ENCODE results near the gene UST.
"Not testable (repeated sequence)": the region's sequence is repeated elsewhere in the genome, so short reads cannot be mapped to it uniquely, and the experiment has no call there.

UST gene

GRCh38 chr6:149084808-149085556 lies 338.2 kb downstream of the UST start:
- DNase-seq (ENCODE audit: low spot score) = no peak

DNA sequence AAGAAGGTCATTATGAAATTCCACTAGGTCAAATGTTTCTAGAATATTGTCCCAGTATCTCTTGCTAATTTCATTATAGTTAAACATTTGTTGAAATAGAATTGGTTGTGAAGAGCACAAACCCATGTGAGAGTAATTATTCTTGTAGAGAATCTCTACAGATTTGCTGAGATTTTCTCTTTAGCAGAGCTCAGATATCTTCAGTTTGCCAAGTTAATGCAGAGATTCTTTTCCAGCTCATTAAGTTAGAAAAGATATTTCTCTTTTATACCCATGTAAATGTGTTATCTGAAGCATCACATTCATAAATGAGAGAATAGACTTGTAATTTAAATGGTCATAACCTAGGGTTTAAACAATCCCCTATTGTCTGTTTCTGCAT lies 338.7 kb downstream of the UST start:
- DNase-seq (ENCODE audit: low spot score) = no peak

- no peak for DNase-seq (ENCODE audit: low spot score)
Measured at GRCh38 chr6:149086363-149086762, 339.5 kb downstream of the UST start.

DNA sequence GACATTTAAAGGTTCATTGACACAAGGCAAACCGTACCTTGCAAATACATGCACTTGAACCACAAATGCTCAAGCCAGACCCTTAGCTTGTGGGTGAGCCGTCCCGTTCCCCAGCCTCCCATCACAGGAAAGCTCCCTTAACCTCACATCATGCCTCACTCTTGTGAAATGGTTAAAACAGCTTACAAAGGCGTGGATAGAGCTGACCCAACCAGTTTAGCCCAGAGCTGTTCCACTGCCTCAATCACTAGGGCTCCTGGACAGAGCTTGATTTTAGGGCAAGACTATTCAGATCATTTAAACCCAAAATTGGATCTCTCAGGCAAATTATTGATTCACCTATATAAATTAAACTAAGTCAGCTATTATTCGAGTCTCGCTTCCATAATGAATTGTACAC lies 341.1 kb downstream of the UST start:
- DNase-seq (ENCODE audit: low spot score) = no peak

DNA sequence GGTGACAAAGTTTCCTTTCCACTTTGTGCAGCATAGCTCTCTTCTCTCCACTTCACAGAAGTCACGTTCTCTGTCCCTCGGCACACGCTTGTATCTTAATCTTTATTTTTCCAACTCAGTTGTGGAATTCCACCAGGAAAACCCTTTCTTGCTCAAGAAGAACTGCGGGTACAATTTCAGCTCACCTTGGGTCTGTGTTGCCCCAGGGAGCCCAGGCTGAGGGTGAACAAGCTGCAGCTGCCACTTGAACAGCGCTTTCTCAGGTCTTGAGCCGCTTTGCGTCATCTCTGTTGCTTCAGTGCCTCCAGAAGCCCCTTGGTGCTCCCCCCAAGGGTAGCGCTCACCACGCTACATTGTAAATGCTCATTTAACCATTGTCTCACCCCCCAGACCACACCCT lies 341.5 kb downstream of the UST start:
- DNase-seq (ENCODE audit: low spot score) = no peak

GRCh38 chr6:149089510-149089909 lies 342.7 kb downstream of the UST start:
- DNase-seq (ENCODE audit: low spot score) = no peak

DNA sequence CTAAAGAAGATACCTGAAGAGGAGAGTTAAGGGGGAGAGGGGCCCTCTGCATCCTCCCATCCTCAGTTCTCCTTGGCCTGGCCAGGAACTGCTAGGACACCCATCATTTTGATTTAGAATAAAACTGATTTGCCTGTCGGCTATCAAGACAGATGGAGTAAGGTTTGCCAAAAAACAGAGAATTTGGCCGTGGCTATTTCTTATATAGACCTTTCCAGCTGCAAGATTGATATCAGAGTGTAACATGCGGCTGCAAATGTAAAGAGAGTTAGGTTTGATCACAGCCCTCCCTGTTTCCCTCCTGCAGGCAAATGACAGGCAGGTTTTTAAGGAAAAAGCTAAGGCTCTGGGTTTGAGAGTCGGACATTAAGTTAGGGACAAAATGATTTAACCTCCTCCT lies 344.1 kb downstream of the UST start:
- DNase-seq (ENCODE audit: low spot score) = no peak

DNA sequence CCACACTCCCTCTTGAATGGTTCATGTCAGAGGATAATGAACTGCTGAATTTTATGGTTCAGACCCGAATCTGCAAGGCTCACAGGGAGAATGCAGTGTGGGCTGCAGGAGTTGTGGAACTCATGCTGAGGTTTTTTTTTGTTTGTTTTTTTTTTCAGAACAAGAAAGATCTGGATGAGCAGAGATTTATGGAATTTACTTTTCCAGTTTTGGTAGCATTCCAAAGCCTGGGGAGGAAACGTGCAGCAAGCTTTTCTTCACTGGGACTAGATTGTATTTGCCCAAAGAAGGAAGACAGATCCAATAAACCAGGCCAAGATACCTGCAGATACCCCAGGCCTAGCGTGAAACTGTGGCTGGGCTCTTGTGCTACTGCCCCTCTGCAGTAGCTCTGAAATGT lies 346.8 kb downstream of the UST start:
- no peak for DNase-seq (ENCODE audit: low spot score)

- DNase-seq (ENCODE audit: low spot score) = no peak
Measured at GRCh38 chr6:149094156-149094555, 347.3 kb downstream of the UST start.

DNA sequence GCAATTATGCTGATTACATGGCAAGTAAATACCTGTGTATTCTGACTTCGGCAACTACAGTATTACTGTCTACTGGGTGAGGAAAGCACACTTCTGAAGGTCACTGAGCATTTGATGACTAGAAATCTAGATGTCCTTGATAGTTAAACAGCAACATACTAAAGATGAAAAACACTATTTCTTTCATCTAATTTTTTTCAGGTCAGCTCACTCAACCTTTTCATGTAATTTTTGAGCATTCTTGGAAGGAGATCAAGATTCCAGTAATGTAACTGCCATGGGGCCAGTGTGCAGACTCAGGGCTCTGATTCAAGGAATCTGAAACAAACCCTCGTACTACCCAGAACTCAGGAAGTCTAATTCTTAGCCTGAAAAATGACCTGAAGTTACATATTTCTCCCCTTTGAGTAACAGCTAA lies 348.1 kb downstream of the UST start:
- no peak for DNase-seq (ENCODE audit: low spot score)

DNA sequence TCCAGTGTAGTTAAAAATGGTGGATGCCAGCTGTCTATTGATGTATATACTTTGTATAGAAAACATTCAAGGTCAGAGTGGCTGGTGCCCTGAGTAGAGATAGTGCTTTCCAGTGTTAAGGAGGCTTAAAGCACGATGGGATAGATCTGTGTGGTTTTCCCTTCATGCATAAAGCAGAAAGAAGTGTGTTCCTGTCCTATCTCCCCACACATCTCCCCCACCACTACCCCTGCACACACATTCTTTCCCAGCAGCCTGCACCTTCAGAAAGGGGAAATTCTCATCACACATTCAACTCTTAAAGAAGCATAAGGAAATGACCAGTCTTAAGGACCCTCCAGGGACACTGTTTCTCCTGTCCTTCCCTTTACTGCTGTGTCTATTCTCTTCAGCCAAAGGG lies 349.0 kb downstream of the UST start:
- no peak for DNase-seq (ENCODE audit: low spot score)

- DNase-seq (ENCODE audit: low spot score) = no peak
Measured at GRCh38 chr6:149097794-149098193, 351.0 kb downstream of the UST start.

GRCh38 chr6:149098700-149099276 lies 352.0 kb downstream of the UST start:
- DNase-seq (ENCODE audit: low spot score) = no peak

DNA sequence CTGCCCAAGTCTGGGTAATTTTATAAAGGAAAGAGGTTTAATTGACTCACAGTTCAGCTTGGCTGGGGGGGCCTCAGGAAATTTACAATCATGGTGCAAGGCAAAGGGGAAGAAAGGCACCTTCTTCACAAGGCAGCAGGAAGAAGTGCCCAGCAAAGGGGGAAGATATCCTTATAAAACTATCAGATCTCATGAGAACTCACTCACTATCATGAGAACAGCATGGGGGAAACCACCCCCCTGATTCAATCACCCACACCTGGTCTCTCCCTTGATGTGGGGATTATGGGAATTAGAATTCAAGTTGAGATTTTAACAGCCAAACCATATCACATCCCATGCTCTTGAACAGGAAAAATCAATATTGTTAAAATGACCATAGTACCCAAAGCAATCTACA lies 355.5 kb downstream of the UST start:
- DNase-seq (ENCODE audit: low spot score) = no peak

GRCh38 chr6:149103950-149104349 lies 357.1 kb downstream of the UST start:
- not testable (repeated sequence) for DNase-seq (ENCODE audit: low spot score)

DNA sequence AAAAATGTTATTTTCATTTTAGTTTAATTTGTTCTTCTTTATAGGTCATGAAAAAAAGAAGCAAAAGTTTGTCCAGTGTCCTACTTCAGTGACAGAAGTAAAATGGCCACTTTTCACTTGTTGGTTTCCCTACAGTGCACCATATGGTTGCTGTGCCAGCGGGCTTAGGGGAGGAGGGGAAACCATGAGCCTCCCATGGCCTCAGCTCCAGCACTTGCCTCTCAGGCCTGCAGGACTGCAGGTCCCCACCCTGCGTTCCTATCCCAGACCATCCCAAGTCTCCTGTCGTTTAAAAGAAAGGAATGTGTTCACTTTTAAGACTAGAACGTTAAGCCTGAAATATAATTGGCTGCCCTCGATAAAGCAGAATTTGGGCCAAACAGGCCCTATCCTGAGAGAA lies 360.7 kb downstream of the UST start:
- DNase-seq (ENCODE audit: low spot score) = no peak

- DNase-seq (ENCODE audit: low spot score) = no peak
Measured at GRCh38 chr6:149108038-149108748, 361.4 kb downstream of the UST start.

GRCh38 chr6:149108749-149109100 lies 361.9 kb downstream of the UST start:
- DNase-seq (ENCODE audit: low spot score) = no peak

DNA sequence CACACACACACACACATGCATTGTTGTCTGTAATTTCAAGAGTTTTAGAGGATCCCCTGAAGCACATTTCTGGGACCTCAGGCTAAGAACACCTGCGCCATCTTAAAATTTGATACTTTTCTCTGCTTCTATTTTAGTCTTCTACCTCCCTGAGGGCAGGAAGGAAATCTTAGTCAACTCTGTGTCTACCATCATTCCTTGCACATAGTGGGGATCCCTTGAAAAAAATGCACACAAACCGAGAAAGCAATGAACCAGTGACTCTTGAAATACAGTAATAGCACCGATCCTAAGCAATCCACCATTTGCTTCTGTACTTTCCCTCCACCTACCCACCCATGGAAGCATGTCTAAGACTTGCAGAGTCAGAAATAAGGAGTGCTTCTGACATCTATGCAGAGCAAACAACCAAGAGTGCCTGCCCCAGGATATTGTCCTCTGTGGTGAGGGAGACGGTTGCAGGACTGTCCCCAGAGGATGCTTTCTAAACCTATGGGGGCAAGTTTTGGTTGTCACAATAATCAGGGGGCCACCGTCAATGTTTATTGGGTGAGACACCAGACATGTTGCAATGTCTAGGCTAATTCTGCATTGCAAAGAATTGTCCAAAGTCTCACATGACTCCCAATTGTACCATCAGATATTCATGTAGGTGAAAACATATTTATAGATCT lies 362.7 kb downstream of the UST start:
- DNase-seq (ENCODE audit: low spot score) = no peak

GRCh38 chr6:149111556-149112115 lies 364.8 kb downstream of the UST start:
- DNase-seq (ENCODE audit: low spot score) = no peak

DNA sequence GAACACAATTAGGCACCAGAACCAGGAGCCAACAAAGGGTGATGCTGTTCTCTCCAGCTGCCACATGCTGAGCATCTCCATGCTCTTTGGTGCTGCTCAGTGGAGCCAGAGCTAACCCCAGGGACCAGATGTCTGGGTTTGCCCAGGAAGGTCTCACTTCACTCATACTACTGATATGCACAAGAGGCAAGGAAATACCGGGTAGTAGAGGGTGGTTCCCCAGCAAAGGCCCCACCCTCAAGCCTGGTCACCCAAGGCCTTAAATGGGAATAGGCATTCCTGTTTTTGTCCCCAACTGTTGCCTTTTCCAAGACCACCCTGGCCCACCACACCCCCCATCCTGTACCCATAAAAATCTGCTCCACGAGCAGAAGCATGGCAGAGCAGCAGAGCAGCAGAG lies 366.1 kb downstream of the UST start:
- DNase-seq (ENCODE audit: low spot score) = no peak

DNA sequence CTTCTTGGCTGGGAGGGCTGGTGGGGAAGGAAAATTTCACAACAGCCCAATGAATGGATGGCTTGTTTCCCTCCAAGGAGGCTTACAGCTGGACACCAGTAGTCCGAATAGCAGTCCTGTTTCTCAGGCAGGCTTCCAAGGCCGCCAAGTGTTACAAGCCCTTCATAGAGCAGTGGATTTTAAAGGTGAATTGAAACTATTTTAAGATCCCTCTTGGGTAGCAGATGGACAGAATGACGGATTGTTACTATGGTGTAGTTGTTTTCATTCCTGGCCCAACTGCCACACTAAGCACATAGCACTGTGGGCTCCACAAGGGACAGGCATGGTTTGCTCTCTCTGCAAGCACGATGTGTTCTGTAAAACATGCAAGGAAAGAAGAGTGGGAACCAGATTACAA lies 367.3 kb downstream of the UST start:
- no peak for DNase-seq (ENCODE audit: low spot score)
